Endothelial cell of umbilical vein (primary cell): Measurements from ENCODE around the gene PRKAG2. TPM values are rescaled to one million over a fixed set of nuclear protein-coding genes. Genes with fewer than 3 reads are reported as not detected.

Source experiments
- BruUV-seq: library from RNA; stranded (reverse); fragments of 400-500 nt; replicated peaks from 2 replicates; lab custom pipeline; 2021; lab: Mats Ljungman, UMichigan
- CTCF ChIA-PET: fragments of 300-600, 350-600 bp; sonication (Branson Sonifier 250); formaldehyde crosslinking; loops from one replicate; lab custom pipeline; 2021; ENCODE audit warnings: antibody characterized with exemption, inconsistent platforms; lab: Charles Lee
- POLR2A ChIA-PET: fragments of 300-600, 350-600 bp; sonication (Branson Sonifier 250); formaldehyde crosslinking; loops from one replicate; lab custom pipeline; 2021; ENCODE audit warnings: antibody characterized with exemption, inconsistent platforms; lab: Charles Lee
- DNase-seq: peaks from one replicate; pipeline ENCODE4 v3.0.0-alpha.2; 2011; ENCODE audit warnings: low read depth, low spot score
- FAIRE-seq: peaks from 2 replicates; lab custom pipeline; 2011; peaks lifted over from hg19 to GRCh38; lab: Jason Lieb, UNC
- H2AFZ ChIP-seq: 2 replicates; pipeline ENCODE4 v1.6.0; 2012; ENCODE audit warnings: low read depth, low read length, control low read depth, inconsistent platforms
- H3K27ac ChIP-seq: 2 replicates; pipeline ENCODE4 v1.5.1; 2011; ENCODE audit warnings: low read depth, mild to moderate bottlenecking, control low read depth, low read length, moderate library complexity; ENCODE audit not compliant: insufficient read depth
- H3K27me3 ChIP-seq, 2 experiments: 2 replicates each; pipeline versions ENCODE4 v1.6.0 to v1.6.1; 2011; ENCODE audit warnings: low read length in 2 of 2, mixed read lengths in 1 of 2; ENCODE audit not compliant: control insufficient read depth in 2 of 2, insufficient read depth in 2 of 2
- H3K36me3 ChIP-seq, 2 experiments: 2 replicates in 1 of 2; 3 replicates in 1 of 2; pipeline ENCODE4 v1.5.1; 2011; ENCODE audit warnings: low read length in 2 of 2, mild to moderate bottlenecking in 1 of 2, moderate library complexity in 1 of 2; ENCODE audit not compliant: control insufficient read depth in 2 of 2, insufficient read depth in 2 of 2; ENCODE audit errors: extremely low read depth in 1 of 2
- H3K4me1 ChIP-seq: 3 replicates; pipeline ENCODE4 v1.5.1; 2011; ENCODE audit warnings: mild to moderate bottlenecking, low read length; ENCODE audit not compliant: control insufficient read depth, insufficient read depth; ENCODE audit errors: extremely low read depth
- H3K4me2 ChIP-seq: 2 replicates; pipeline ENCODE4 v1.6.1; 2011; ENCODE audit warnings: low read length, control low read depth, mixed read lengths; ENCODE audit not compliant: insufficient read depth
- H3K4me3 ChIP-seq, 3 experiments: fragments of 200-600 bp in 1 of 3; sonication (generic), shearing (Covaris generic) in 1 of 3; replicated peaks in 1 of 3; 2 replicates each; pipeline ENCODE4 v1.5.1; 2011 to 2016; ENCODE audit warnings: control low read depth in 3 of 3, low read length in 3 of 3, mild to moderate bottlenecking in 2 of 3, inconsistent platforms in 1 of 3, low read depth in 1 of 3, moderate library complexity in 1 of 3; ENCODE audit not compliant: insufficient read depth in 1 of 3
- H3K79me2 ChIP-seq: 2 replicates; pipeline ENCODE4 v1.6.0; 2012; ENCODE audit warnings: low read length, inconsistent platforms; ENCODE audit not compliant: control insufficient read depth, insufficient read depth
- H3K9ac ChIP-seq: replicated peaks from 2 replicates; pipeline ENCODE3; 2011; ENCODE audit warnings: low read length, control low read depth; ENCODE audit not compliant: insufficient read depth; ENCODE audit errors: extremely low read depth
- H3K9me1 ChIP-seq: replicated peaks from 3 replicates; pipeline ENCODE4 v1.6.0; 2011; ENCODE audit warnings: mild to moderate bottlenecking, low read length; ENCODE audit not compliant: control insufficient read depth, insufficient read depth; ENCODE audit errors: extremely low read depth
- H3K9me3 ChIP-seq: replicated peaks from 2 replicates; pipeline ENCODE4 v1.5.1; 2012; ENCODE audit warnings: low read length, inconsistent platforms; ENCODE audit not compliant: control insufficient read depth, insufficient read depth
- H4K20me1 ChIP-seq: replicated peaks from 2 replicates; pipeline ENCODE3; 2011; ENCODE audit warnings: mild to moderate bottlenecking, low read length; ENCODE audit not compliant: control insufficient read depth, insufficient read depth; ENCODE audit errors: extremely low read depth
- CTCF ChIP-seq, 2 donors: IDR thresholded peaks; 1 replicate in 1 of 2; 2 replicates in 1 of 2; pipeline ENCODE4 v1.5.1; 2011; ENCODE audit warnings: low read length in 2 of 2, mild to moderate bottlenecking in 2 of 2, moderate library complexity in 2 of 2, control low read depth in 1 of 2, inconsistent platforms in 1 of 2, low read depth in 1 of 2; ENCODE audit not compliant: insufficient read depth in 1 of 2; ENCODE audit errors: extremely low read depth in 1 of 2
- EZH2 ChIP-seq: IDR thresholded peaks from 2 replicates; pipeline ENCODE4 v1.6.1; 2012; ENCODE audit warnings: borderline replicate concordance, low read depth, mild to moderate bottlenecking, moderate library complexity, low read length, inconsistent platforms; ENCODE audit not compliant: severe bottlenecking
- FOS ChIP-seq: IDR thresholded peaks from 2 replicates; pipeline ENCODE4 v1.6.1; 2011; ENCODE audit warnings: mild to moderate bottlenecking, low read length, moderate library complexity, borderline replicate concordance; ENCODE audit not compliant: insufficient read depth
- GATA2 ChIP-seq: IDR thresholded peaks from 2 replicates; pipeline ENCODE4 v1.7.0; 2011; ENCODE audit warnings: low read depth, mild to moderate bottlenecking, moderate library complexity, mixed read lengths, low read length; ENCODE audit not compliant: insufficient read length, insufficient read depth
- JUN ChIP-seq: IDR thresholded peaks from 2 replicates; pipeline ENCODE4 v1.6.1; 2011; ENCODE audit warnings: borderline replicate concordance, low read depth; ENCODE audit not compliant: insufficient read length, insufficient read depth
- MAX ChIP-seq: IDR thresholded peaks from 2 replicates; pipeline ENCODE4 v1.6.1; 2011; ENCODE audit not compliant: insufficient read depth, insufficient read length
- MYC ChIP-seq: IDR thresholded peaks from one replicate; pipeline ENCODE4 v1.6.1; 2011; ENCODE audit warnings: mild to moderate bottlenecking, low read depth, low read length
- POLR2A ChIP-seq: IDR thresholded peaks from 2 replicates; pipeline ENCODE4 v1.6.1; 2012; ENCODE audit warnings: low read depth, mild to moderate bottlenecking, control low read depth, low read length
- POLR2AphosphoS5 ChIP-seq: IDR thresholded peaks from 2 replicates; pipeline ENCODE4 v1.6.1; 2012; ENCODE audit warnings: low read depth, mild to moderate bottlenecking, control low read depth, low read length, moderate library complexity; ENCODE audit not compliant: insufficient read depth
- dilution Hi-C: fragments of 300-500 bp; cut with MboI; formaldehyde crosslinking; loops from one replicate; pipeline ENCODE4 v1.15.0; 2019; ENCODE audit warnings: low sequenced_read_pairs; ENCODE audit not compliant: extremely low pct_ligation_motif_present
- intact Hi-C: fragments of 100-400 bp; cut with micrococcal nuclease; formaldehyde crosslinking; loops from one replicate; pipeline ENCODE4 v1.10.0; 2022
- polyA plus RNA-seq, 4 experiments: library from polyadenylated mRNA; depleted of rRNA in 3 of 4; stranded (reverse) in 3 of 4; unstranded in 1 of 4; fragments of >200 nt; gene quantifications; 2 replicates each; pipeline versions ENCODE4 v1.2.1 to v1.2.3, GENCODE V29; 2011 to 2012; ENCODE audit warnings: missing spikeins in 1 of 4
- total RNA-seq: library from RNA; stranded (reverse); gene quantifications from 2 replicates; pipeline ENCODE4 v1.2.3, GENCODE V29; 2021

The PRKAG2 gene
- total and polyA plus RNA-seq, 2 donors (not counting 3 experiments of a cell fraction or from before 2014, with no cell fraction given): 19.3 to 51.5 TPM

GRCh38 chr7:151755131-151755801 lies 121.6 kb downstream of the PRKAG2 start:
- H3K9me1 ChIP-seq: no peaks in the 10 kb centered on the region
- TF ChIP-seq POLR2A (no peak), MYC (no peak), CTCF (IDR thresholded peaks at IDR 0.05; ENCODE audit: extremely low read depth in 1 of 2, insufficient read depth in 1 of 2, low read depth in 1 of 2, low read length in 2 of 2) (no peak), MAX (no peak), FOS (no peak), EZH2 (no peak), GATA2 (no peak), JUN (no peak), POLR2AphosphoS5 (no peak)
- H3K36me3 ChIP-seq: no peaks in the 10 kb centered on the region
- H3K9ac ChIP-seq: no peak overlapping the region
- H3K4me2 ChIP-seq: no peak overlapping the region
- H3K4me1 ChIP-seq: peaks cover 18% of the 10 kb centered on the region
- DNase-seq: no peak
- no TSS peak for BruUV-seq
- dilution Hi-C loops: no loop called here
- H4K20me1 ChIP-seq: no peaks in the 10 kb centered on the region
- POLR2A ChIA-PET: no interaction called here
- intact Hi-C loops: loop anchor here (2.0 kb wide), 1 partner anchor 28 kb away; no protein-coding TSS in a partner anchor
- H3K27ac ChIP-seq: peak overlapping the region; percentile 83
- FAIRE-seq: peak; percentile 12
- CTCF ChIA-PET: interaction anchor here (1.3 to 2.2 kb wide), 4 partner anchors 11 to 307 kb away, joined by 3 to 23 read pairs (median 12); no protein-coding TSS in a partner anchor
- no peak overlapping the region for H3K4me3 ChIP-seq
- H3K27me3 ChIP-seq: no peaks in the 10 kb centered on the region
- no peak overlapping the region for H2AFZ ChIP-seq
- H3K9me3 ChIP-seq: no peaks in the 10 kb centered on the region
- no peaks in the 10 kb centered on the region for H3K79me2 ChIP-seq
